ENCODE results near the gene KRT24. TPM values are rescaled to one million over a fixed set of nuclear protein-coding genes. Genes with fewer than 3 reads are reported as not detected.

Gene KRT24
- total RNA-seq, 1 donor from 2014 or later = not detected

Other genes with a start within 250 kb of the KRT24 start
- not detected for gene TNS4, start 202.1 kb downstream of the KRT24 start, total RNA-seq
- not detected for gene CCR7, start 138.3 kb downstream of the KRT24 start, total RNA-seq
- gene SMARCE1, start 55.9 kb downstream of the KRT24 start, total RNA-seq = 119 TPM
- gene KRT222, start 38.6 kb downstream of the KRT24 start, total RNA-seq = 5.7 TPM
- not detected for gene KRT25, start 51.6 kb upstream of the KRT24 start, total RNA-seq
- gene KRT26, start 68.4 kb upstream of the KRT24 start, total RNA-seq = not detected
- not detected for gene KRT27, start 78.8 kb upstream of the KRT24 start, total RNA-seq
- gene KRT28, start 96.2 kb upstream of the KRT24 start, total RNA-seq = not detected
- gene KRT10, start 118.9 kb upstream of the KRT24 start, total RNA-seq = 2.4 TPM
- gene KRT12, start 163.5 kb upstream of the KRT24 start, total RNA-seq = not detected
- not detected for gene KRT20, start 181.5 kb upstream of the KRT24 start, total RNA-seq
- gene KRT23, start 233.9 kb upstream of the KRT24 start, total RNA-seq = 0.41 TPM